ENCODE measurements around the gene CACNA2D1. TPM values are rescaled to one million over a fixed set of nuclear protein-coding genes. Genes with fewer than 3 reads are reported as not detected.

The CACNA2D1 gene
- total RNA-seq, 4 donors from 2014 or later = 17.7 to 22.0 (median 18.4) TPM

DNA sequence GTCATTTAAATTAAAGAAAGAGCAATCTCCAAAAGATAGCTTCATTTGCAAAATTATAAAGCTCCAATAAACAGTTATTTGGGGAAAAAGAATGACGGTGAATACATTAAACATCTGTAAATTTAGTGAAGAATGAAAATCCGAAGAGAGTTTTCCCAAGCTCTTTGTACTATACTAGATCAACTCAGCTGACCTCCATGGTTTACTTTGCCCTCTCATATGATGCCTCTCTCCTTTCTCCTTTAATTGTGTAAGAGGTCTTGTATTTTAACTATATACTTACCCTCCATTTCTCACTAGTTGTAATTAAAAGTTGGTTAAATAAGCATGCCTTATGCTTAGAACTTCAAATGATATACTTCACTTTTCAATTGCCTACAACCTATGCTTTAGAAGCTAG, 125.8 kb downstream of the CACNA2D1 start:
- Histone ChIP-seq H3K27me3 (no peaks in the 10 kb centered on the region), H3K4me3 (no peak overlapping the region), H3K4me1 (no peaks in the 10 kb centered on the region), H3K36me3 (no peaks in the 10 kb centered on the region), H3K9me3 (no peaks in the 10 kb centered on the region), H3K27ac (no peak overlapping the region)
- WGBS, 2 donors = 65 to 76% methylated on average over 2 of the region's 2 CpGs
- DNase-seq (ENCODE audit: low spot score in 2 of 2) = no peak
- TF ChIP-seq, protein P1, sequence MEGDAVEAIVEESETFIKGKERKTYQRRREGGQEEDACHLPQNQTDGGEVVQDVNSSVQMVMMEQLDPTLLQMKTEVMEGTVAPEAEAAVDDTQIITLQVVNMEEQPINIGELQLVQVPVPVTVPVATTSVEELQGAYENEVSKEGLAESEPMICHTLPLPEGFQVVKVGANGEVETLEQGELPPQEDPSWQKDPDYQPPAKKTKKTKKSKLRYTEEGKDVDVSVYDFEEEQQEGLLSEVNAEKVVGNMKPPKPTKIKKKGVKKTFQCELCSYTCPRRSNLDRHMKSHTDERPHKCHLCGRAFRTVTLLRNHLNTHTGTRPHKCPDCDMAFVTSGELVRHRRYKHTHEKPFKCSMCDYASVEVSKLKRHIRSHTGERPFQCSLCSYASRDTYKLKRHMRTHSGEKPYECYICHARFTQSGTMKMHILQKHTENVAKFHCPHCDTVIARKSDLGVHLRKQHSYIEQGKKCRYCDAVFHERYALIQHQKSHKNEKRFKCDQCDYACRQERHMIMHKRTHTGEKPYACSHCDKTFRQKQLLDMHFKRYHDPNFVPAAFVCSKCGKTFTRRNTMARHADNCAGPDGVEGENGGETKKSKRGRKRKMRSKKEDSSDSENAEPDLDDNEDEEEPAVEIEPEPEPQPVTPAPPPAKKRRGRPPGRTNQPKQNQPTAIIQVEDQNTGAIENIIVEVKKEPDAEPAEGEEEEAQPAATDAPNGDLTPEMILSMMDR (IDR thresholded peaks at IDR 0.05) = no peak
- no peak for TF ChIP-seq POLR2A (IDR thresholded peaks at IDR 0.05)

DNA sequence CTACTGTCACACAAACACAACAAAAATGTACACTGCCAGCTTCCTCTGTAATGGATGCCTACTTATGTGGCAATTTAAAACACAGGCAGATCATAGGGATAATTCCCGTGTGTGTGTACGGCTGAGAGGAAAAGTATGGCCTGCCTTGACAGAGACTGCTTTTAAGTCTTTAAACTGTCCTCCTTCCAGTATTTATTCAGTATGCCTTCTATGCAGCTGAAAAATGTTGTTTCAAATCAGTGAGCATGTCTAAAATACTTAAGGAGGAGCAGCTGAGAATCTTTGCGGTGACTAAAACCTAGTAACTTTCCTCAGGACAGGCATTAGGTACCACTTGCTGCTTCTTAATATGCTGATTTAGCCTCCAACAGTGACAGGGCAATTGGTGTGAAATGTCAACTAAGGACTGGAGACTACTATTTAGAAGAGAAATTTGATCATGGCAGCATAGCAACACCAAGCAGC, 126.3 kb downstream of the CACNA2D1 start:
- TF ChIP-seq EP300 (IDR thresholded peaks at IDR 0.05) (no peak), POLR2A (IDR thresholded peaks at IDR 0.05) (no peak)
- TF ChIP-seq, protein P1 (IDR thresholded peaks at IDR 0.05) = no peak
- DNase-seq (ENCODE audit: low spot score in 2 of 2) = no peak
- 95 to 96% methylated on average over 3 of the region's 3 CpGs for WGBS, 2 donors
- Histone ChIP-seq H3K27ac (no peak overlapping the region), H3K4me1 (no peaks in the 10 kb centered on the region), H3K36me3 (no peaks in the 10 kb centered on the region), H3K27me3 (no peaks in the 10 kb centered on the region), H3K9me3 (no peaks in the 10 kb centered on the region), H3K4me3 (no peak overlapping the region)

DNA sequence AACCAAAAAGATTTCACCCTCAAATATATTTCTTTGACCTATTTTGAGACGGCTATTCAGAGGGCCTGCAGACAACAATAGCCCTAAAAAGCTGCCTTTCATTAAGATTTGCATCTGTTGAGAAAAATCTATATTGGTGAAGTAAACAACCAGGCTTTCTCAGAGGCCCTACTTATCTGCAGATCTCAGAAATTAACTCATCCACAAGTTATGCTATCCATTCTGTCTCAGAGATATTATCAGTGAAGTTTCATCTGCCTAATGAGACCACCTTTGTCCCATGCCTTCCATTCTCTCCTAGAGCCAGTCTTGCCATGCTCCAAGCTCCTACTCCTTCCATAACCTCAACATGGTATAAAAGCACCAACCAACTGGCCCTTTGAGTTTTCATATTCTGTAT, 130.3 kb downstream of the CACNA2D1 start:
- H3K27me3 ChIP-seq = no peaks in the 10 kb centered on the region
- peaks cover 0 to 27% (median 3%) of the 10 kb centered on the region in 4 donors for H3K9me3 ChIP-seq
- 67 to 76% methylated on average over 1 of the region's 1 CpG for WGBS, 2 donors
- TF ChIP-seq, protein P1 (IDR thresholded peaks at IDR 0.05) = no peak
- TF ChIP-seq EP300 (IDR thresholded peaks at IDR 0.05) (no peak), POLR2A (IDR thresholded peaks at IDR 0.05) (no peak)
- no peaks in the 10 kb centered on the region for H3K4me1 ChIP-seq
- H3K36me3 ChIP-seq = peaks cover 0 to 6% (median 0%) of the 10 kb centered on the region in 3 donors
- H3K4me3 ChIP-seq = no peak overlapping the region
- no peak overlapping the region for H3K27ac ChIP-seq
- no peak for DNase-seq (ENCODE audit: low spot score in 2 of 2)

DNA sequence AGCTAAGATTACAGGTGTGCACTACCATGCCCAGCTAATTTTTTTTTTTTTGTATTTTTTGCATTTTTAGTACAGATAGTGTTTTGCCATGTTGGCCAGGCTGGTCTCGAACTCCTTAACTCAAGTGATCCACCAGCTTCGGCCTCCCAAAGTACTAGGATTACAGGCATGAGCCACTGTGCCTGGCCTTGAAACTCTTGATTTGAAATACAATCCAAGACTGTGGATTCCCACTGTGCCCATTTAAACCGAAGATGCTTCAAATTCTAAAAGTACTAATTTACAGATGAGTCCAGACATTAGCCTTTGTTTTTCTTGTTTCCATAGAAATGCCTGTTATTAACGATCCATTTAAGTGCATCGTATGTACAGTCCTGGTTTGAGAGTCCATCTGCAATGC, 130.9 kb downstream of the CACNA2D1 start:
- Histone ChIP-seq H3K9me3 (peaks cover 0 to 32% (median 3%) of the 10 kb centered on the region in 4 donors), H3K27ac (no peak overlapping the region), H3K4me1 (no peaks in the 10 kb centered on the region), H3K4me3 (no peak overlapping the region), H3K36me3 (peaks cover 0 to 6% (median 0%) of the 10 kb centered on the region in 3 donors), H3K27me3 (no peaks in the 10 kb centered on the region)
- 94% methylated on average over 5 of the region's 5 CpGs for WGBS, 2 donors
- no peak for DNase-seq (ENCODE audit: low spot score in 2 of 2)
- TF ChIP-seq POLR2A (IDR thresholded peaks at IDR 0.05) (no peak), EP300 (IDR thresholded peaks at IDR 0.05) (no peak)
- TF ChIP-seq, protein P1 (IDR thresholded peaks at IDR 0.05) = no peak

DNA sequence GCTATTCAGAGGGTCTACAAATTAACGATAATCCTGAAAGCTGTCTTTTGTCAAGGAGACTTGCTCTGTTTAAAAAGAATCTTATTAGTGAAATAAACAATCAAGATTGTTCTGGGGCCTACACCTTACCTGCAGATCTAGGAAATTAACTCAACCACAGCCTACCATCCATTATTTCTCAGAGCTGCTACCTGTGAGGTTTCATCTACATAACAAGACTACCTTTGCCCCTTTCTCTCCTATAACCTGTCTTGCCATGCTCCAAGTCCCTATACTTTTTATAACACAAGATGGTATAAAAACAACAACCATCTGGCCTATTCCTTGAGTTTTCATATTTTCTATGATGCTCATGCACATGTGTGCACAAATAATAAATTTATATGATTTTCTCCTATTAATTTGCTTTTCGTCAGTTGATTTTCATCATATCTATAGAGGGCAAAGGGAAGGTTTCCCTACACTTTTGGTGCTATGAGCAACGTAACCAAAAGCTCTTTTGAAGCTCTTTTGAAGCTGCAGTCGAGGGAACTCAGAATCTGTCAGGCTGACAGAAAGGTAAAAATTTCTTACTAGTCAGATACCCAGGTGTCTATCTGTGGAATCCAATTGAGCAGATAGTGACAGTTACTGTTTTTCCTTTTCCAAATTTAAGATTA, 138.1 kb downstream of the CACNA2D1 start:
- Histone ChIP-seq H3K36me3 (peaks cover 0 to 6% (median 0%) of the 10 kb centered on the region in 3 donors), H3K27me3 (no peaks in the 10 kb centered on the region), H3K9me3 (peaks cover 0 to 40% (median 3%) of the 10 kb centered on the region in 4 donors), H3K4me3 (no peak overlapping the region), H3K27ac (no peak overlapping the region), H3K4me1 (no peaks in the 10 kb centered on the region)
- DNase-seq (ENCODE audit: low spot score in 2 of 2) = no peak
- WGBS, 2 donors = 94% methylated on average over 4 of the region's 4 CpGs
- TF ChIP-seq POLR2A (IDR thresholded peaks at IDR 0.05) = no peak
- TF ChIP-seq, protein P1 (IDR thresholded peaks at IDR 0.05) = no peak
- TF ChIP-seq EP300 (IDR thresholded peaks at IDR 0.05) = no peak
